ENCODE results near the gene SRD5A1. TPM values are rescaled to one million over a fixed set of nuclear protein-coding genes. Genes with fewer than 3 reads are reported as not detected.

Gene SRD5A1
- total RNA-seq, 1 experiment from 2014 or later: 30.4 TPM

DNA sequence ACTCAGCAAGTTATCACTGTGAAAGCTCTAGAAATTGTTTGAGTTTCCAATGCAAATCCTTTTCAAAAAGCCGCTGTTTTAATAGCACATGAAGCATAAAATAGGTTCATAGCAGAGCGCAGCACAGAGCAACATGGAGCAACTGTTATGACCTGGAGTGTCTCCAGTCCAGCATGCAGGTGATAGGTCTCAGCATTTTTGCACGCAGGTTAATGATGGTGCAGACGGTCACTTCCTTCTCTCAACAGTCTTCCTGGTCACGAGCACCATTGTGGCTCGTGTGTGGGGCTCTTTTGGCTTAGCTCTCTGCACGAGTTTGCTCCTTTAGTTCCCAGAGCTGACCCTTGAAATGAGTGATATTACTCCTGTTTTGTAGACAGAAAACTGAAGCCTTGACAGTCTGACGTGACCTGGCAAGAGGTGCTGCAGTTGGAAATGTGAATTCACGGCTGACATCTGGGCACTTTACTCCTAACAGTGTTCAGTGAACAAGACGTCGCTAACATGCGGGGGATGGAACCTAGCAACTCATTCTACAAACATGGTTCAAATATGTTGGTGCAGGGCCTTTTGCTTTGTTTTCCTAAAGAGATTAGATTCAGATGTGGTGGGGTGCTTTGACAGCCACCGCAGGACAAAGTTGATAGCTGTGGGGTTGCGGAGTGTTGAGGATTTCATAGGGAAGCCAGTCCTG lies 90.0 kb downstream of the SRD5A1 start:
- ATAC-seq (no peak), DNase-seq (ENCODE audit: low read depth, low spot score) (no peak)
- ChIA-PET CTCF (interaction anchor here (0.6 kb wide), 1 partner anchor 97 kb away, joined by 3 read pairs; no protein-coding TSS in a partner anchor), POLR2A (no interaction called here)
- TF ChIP-seq, protein P1, sequence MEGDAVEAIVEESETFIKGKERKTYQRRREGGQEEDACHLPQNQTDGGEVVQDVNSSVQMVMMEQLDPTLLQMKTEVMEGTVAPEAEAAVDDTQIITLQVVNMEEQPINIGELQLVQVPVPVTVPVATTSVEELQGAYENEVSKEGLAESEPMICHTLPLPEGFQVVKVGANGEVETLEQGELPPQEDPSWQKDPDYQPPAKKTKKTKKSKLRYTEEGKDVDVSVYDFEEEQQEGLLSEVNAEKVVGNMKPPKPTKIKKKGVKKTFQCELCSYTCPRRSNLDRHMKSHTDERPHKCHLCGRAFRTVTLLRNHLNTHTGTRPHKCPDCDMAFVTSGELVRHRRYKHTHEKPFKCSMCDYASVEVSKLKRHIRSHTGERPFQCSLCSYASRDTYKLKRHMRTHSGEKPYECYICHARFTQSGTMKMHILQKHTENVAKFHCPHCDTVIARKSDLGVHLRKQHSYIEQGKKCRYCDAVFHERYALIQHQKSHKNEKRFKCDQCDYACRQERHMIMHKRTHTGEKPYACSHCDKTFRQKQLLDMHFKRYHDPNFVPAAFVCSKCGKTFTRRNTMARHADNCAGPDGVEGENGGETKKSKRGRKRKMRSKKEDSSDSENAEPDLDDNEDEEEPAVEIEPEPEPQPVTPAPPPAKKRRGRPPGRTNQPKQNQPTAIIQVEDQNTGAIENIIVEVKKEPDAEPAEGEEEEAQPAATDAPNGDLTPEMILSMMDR (IDR thresholded peaks at IDR 0.05): no peak
- TF ChIP-seq REST (IDR thresholded peaks at IDR 0.05; ENCODE audit: insufficient read depth in 1 of 2, low read depth in 2 of 2, low read length in 1 of 2) (no peak), TCF7L2 (IDR thresholded peaks at IDR 0.05; ENCODE audit: low read depth, low read length) (no peak), POLR2AphosphoS5 (IDR thresholded peaks at IDR 0.05; ENCODE audit: low read depth, low read length) (no peak), SIN3A (IDR thresholded peaks at IDR 0.05; ENCODE audit: borderline replicate concordance, insufficient read depth, low read depth, low read length) (no peak)
- H3K9me3 ChIP-seq (ENCODE audit: control insufficient read depth, insufficient read depth, low read depth, low read length): no peaks in the 10 kb centered on the region
- H3K27ac ChIP-seq (ENCODE audit: low read length): no peak overlapping the region
- H3K4me3 ChIP-seq (ENCODE audit: low read depth in 2 of 2, low read length in 2 of 2): no peak overlapping the region
- no peaks in the 10 kb centered on the region for H3K27me3 ChIP-seq (ENCODE audit: control insufficient read depth, insufficient read depth, low read length)
- peaks cover 35% of the 10 kb centered on the region for H3K4me1 ChIP-seq (ENCODE audit: control insufficient read depth, insufficient read depth, low read length)
- in situ Hi-C loops (cut with HindIII; ENCODE audit: low pct_unique_long_range_greater_than_20kb, low sequenced_read_pairs): no loop called here
- intact Hi-C loops (cut with micrococcal nuclease; ENCODE audit: unreplicated experiment): no loop called here
- no TSS peak for BruUV-seq (replicated peaks)
- no peaks in the 10 kb centered on the region; the same call in 1 of the 2 replicates for H3K36me3 ChIP-seq (ENCODE audit: control insufficient read depth, insufficient read depth, low read length)

DNA sequence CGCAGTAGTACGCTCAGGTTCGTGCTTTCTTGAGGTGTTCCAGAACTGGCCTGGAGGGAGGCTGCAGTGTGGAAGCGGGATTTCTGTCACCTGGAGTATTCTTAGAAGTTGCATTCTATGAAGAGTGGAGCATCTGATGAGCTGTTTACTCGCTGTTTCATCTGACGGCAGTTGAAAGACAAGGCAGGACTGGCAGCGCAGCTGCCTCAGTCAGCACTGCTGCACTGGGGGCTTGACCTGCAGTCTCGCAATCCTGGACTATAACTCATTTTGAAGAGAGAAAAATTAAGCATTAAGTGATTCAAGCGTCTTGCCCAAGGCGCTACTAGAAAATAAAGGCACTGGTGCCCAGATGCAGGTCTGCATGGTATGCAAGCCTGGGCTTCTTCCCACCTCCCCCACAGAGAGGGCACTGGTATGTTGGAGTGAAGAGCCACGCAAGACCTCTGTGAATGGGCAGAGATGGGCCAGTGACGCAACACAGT lies 90.6 kb downstream of the SRD5A1 start:
- DNase-seq (ENCODE audit: low read depth, low spot score): no peak
- CTCF ChIA-PET: no interaction called here

More for the DNA sequence above, 90.6 kb downstream of the SRD5A1 start:
- POLR2A ChIA-PET: no interaction called here
- TF ChIP-seq SIN3A (IDR thresholded peaks at IDR 0.05; ENCODE audit: borderline replicate concordance, insufficient read depth, low read depth, low read length): no peak
- TF ChIP-seq, protein P1 (IDR thresholded peaks at IDR 0.05): no peak
- TF ChIP-seq REST (IDR thresholded peaks at IDR 0.05; ENCODE audit: insufficient read depth in 1 of 2, low read depth in 2 of 2, low read length in 1 of 2): no peak
- no peak for TF ChIP-seq TCF7L2 (IDR thresholded peaks at IDR 0.05; ENCODE audit: low read depth, low read length)
- no peak for TF ChIP-seq POLR2AphosphoS5 (IDR thresholded peaks at IDR 0.05; ENCODE audit: low read depth, low read length)
- BruUV-seq (replicated peaks): no TSS peak
- Histone ChIP-seq H3K4me3 (ENCODE audit: low read depth in 2 of 2, low read length in 2 of 2) (no peak overlapping the region), H3K9me3 (ENCODE audit: control insufficient read depth, insufficient read depth, low read depth, low read length) (no peaks in the 10 kb centered on the region), H3K4me1 (ENCODE audit: control insufficient read depth, insufficient read depth, low read length) (peaks cover 41% of the 10 kb centered on the region), H3K27ac (ENCODE audit: low read length) (no peak overlapping the region), H3K36me3 (ENCODE audit: control insufficient read depth, insufficient read depth, low read length) (no peaks in the 10 kb centered on the region; the same call in 1 of the 2 replicates), H3K27me3 (ENCODE audit: control insufficient read depth, insufficient read depth, low read length) (no peaks in the 10 kb centered on the region)
- no peak for ATAC-seq
- intact Hi-C loops (cut with micrococcal nuclease; ENCODE audit: unreplicated experiment) (no loop called here), in situ Hi-C loops (cut with HindIII; ENCODE audit: low pct_unique_long_range_greater_than_20kb, low sequenced_read_pairs) (no loop called here)

Measured in Panc1 (cell line).